NCI-H1417 treated with DMSO at 0.1 percent for 48 hours (cell line): ENCODE data around the gene DPP4.

Experiments used
- DNase-seq: peaks from one replicate; lab custom pipeline; 2025; lab: John Stamatoyannopoulos, UW

DPP4 gene

DNA sequence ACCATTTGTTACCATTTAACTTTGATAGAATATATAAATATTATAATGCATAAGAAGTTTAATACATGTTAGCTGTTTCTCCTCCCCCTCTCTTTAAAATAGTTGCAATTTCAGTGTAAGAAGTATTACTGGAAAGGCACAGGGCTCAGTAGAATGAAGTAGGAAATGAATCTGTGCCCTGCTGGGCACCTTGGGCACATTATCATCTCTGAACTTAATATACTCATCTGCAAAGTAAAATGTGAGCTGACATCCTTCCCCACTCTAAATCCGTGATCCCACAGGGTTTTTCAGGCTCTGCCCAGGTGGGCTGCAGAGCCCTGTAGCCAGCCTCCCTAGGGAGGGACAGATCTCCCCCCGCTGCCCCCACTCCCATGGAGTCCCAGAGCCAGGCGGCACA is 56.8 kb downstream of the DPP4 start:
- DNase-seq: no peak

DNA sequence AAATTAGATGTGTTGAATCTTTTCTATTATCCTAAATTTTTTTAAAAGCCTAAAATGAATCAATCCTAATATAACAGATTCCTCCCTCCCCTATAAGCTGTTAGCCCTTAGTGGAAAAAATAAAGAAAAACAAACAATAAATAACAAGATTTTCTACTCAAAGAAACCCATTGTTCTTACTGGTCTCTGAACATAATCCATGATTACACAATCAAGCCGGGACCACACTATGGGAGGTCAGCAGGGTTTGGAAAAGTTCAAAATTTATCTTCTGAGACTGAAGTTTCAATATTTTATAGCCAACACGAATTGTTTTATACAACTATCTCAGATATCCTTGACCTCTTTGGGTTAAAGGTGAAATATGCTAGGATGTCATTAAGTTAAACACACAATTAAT is 57.9 kb downstream of the DPP4 start:
- DNase-seq: no peak

DNA sequence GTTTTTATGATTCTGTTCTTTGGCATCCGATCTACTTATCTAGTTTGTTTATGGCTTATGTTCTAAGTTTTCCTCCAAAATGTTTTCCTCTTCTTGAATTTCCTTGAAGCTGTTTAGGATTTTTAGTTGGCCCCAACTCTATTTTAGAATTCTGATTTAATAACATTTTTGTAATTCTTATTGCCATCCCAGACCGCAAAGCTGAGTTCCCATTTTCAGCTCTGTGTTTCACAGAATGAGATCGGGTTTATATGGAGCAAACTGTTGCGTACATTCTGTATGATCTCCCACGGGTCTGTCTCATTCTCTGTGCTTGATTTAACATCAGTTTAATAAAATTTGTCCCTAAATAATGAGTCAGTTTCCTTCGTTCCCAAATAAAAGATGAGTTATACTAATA is 59.3 kb downstream of the DPP4 start:
- DNase-seq: no peak

DNA sequence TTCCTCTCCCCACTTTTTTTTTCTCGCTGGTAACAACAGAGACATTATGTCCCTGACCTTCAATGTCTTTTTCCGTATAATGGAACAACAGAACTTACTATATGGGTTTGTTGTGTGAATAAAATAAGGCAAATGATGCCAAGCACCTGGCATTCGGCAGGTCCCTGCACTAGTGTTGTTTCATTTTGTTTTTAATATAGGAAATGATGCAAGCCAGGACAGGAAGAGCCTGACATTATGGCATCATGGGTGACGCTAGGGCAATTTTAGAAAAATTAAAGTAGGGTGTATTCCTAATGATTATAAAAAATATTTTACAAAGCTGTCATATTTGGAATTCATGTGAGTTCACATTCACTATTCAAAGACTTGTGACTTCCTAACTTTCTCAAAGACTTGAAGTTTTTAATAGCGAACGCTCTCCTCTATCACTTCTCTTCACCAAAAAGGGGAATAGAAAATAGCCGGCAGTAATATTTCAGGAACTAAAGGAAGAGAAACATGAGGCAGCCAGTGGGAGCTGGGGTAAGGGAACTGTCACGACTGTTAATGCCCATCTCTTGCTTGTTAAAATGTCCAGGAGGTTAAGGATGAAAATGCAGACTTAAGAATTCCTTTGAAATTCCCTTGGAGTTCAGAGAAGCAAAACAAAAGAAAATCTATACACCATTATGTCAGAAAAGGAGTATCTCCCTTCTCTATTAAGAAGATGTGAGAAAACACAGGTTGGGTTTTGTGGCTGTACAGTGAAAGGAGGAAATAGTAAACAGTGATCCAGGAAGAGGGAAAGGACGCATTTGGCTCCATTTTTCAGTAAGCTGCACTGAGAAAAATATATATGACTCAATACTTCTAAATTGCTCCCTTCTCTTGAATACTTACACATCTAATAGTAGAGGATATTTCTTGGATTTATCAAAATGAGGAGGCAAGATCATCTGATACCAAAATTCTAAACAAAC is 60.2 kb downstream of the DPP4 start:
- DNase-seq: no peak

DNA sequence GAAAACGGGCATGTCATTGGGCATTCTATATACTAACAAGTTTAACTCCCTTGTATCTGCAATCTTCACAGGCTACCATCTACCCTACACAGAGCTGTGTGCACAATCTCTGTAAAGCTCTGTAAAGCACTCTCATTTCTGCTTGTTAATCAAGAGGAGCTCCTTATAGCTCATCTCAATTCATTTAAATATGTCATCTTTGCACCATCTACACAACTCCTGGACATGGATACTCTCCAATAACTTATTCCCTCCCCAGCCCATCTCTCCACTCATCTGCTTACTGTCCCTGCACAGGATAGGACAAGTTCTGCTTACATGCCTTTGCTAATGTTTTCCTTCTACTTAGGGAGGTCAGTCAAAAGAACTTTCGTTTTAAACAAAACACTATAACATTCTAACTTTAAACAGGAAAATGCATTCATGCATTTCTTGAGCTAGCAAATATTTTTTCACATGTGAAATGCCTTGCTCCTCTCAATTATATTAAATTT is 61.4 kb downstream of the DPP4 start:
- no peak for DNase-seq

DNA sequence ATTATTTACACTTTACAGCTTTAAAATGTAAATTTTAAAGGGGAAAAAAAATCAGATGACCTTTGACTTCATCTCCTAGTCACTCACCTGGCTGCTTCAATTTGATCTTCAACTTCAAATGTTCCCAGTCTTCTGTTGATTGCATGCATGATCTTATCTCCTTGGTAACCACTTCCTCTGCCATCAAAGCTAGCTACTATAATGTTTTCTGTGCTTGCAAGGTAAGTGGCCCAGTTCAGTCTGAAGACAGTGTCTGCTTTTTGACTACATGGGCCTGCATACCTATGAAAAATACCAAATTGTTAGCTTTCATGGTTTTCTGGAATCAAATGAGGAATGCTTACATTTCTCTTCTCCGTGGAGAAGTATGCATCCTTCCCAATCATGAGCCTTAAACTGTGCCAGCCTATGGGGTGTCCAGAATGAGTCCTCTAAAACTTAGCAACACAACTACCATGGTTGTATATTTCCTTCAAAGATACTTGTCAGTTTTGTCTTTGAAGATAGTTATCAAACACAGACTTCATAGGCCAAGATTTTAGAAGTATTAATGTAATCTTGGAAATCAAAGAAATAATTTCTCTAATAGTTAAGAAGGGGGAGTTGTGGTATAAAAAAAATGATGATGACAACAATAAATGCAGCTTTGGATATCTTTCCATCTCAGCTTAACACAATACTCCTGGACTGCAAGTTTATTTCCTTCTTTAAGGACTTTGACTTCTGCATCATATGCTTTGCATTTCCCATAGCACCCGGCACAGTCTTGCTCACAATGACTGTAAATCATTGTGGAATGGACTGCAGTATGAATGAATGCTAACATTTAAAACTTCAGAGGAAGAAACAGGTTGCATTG is 62.1 kb downstream of the DPP4 start:
- no peak for DNase-seq

DNA sequence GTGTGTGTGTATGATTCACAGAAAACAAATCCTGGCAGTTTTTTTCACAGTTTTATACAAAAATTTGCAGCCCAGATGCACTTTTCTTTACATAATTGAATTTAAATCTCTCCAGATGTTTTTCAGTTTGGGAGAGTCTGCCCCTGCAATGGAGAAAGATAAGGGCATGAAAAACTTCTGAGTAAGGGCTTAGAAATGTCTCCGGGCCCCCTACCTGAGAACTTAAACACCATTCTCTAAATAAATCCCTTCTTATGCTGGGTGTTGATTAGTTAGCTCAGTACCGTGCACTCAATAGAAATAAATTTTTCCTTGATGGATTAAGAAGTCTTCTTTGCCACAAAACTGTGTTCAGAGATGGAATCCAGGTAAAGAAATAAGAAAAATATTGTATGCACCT is 64.5 kb downstream of the DPP4 start:
- no peak for DNase-seq

DNA sequence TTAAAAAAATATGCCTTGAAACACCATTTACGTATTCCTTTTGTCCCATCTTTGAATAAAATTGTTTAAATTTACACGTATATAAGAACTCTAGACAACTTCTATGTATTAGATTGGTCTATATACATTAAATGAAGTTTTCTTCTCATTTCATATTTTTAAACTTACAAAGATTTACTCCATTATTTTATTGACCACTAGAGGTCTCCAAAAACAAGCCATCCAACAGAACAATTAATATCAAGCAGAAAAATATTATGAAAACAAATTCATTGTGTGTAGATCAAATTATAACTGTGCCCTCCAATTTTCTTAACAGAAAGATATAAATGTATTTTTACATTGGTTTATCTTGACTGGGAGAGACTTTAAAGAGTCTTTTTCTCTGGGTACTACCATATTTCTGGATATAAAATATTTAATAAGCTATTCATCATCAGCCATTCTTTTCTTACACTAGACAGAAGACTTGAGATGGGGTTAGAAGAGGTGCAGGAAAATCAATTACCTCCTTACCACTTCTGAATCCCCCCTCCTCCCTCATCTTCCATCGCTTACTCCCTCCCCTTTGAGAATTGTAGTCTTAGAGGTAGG is 66.5 kb downstream of the DPP4 start:
- no peak for DNase-seq

DNA sequence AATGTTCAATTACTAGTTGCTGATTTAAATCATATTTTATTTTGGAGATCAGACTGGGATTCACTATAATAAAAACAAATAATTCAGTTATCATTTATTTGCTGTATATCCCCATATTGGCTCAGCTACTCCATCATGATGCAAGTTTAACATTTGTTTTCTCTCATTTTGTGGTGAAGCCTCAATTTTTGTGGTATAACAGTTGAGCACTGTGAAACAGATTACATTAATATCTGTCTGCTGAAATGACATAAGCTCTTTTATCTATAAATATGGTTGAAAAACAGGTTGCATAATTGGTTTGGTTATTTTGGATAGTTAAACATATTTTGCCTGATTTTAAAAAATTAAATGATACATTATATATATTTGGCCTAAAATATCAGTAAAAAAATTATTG is 67.7 kb downstream of the DPP4 start:
- no peak for DNase-seq

DNA sequence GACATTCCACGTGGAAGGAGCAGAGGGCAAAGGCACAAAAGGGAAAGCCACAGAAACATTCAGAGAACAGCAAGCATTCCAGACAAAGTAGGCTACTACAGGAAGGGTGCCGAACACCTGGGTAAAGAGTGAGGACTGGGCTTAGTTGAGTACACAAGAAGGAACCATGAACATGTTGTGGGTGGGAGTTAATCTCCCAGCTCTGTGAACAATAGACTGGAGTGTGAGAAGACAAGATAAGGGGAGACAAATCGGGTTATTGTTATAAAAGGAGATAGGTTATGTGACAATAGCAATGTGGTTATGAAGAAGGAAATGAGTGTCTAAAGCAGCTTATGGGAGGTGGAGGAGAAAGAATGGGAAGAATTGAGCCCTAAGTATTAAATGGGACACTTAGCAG is 70.0 kb downstream of the DPP4 start:
- DNase-seq: no peak

DNA sequence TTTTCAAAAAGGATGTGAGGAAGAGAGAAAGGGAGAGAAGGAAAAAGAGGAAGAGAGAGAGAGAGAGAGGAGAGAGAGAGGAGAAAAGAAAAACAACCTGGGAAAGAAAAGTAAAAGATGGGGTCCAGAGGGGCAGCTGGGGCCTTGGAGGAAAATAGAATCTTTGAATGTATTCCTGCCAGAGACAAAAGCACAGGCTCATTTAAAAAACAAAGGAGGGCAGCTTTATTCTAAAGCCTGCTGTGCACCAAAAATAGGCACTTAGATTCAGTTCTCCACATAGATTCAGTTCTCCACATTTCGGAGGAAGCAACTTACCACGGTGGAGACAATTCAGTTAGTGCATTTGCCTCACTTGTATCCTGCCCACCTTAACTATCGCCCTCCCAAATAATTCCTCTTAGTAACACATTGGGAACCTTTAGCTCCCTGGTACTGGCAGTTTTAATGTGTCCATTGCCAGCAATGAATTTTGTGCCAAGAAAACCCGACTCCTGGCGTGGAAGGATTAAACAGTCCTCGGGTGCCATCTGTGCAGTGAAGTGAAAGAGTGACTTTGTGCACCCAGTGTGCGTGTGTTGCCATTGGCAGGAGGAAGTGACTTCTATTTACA is 71.3 kb downstream of the DPP4 start:
- no peak for DNase-seq

DNA sequence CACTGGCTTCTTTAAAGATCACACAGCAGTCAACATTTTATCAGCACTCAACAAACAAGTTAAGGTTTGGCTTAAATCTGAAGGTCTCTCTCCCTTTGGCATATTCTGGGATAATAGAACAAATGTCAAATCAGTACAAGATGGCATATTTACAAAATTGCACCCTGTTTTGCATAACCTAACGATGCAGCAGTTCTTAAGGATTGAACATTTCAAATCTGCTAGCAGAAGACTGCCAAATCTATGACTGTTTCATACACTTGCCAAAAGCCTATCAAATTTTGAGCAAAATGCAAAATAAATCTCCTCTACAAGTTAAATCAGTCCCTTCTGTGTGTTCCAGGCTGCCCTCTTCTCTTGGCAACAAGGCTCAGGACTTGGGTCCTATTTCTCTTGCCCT is 73.6 kb downstream of the DPP4 start:
- DNase-seq: no peak

DNA sequence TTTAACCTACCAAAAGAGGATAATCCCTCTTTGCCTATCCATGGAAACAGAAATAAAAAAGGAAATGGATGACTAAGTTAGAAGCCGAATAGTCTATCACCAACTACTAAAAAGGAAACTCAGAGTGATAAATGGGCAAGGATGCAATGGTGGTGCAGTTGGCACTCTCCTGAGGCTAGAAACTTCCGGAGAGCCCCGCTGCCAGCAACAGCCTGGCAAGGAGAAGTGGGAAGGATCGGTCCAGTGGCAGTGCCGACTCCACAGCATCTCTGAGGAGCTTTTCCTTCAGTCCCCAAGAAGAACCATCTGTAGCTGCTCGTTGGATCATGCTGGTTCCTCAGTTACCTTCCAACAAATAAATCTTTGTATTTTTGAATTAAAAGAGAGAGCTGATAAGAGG is 74.7 kb downstream of the DPP4 start:
- DNase-seq: no peak

DNA sequence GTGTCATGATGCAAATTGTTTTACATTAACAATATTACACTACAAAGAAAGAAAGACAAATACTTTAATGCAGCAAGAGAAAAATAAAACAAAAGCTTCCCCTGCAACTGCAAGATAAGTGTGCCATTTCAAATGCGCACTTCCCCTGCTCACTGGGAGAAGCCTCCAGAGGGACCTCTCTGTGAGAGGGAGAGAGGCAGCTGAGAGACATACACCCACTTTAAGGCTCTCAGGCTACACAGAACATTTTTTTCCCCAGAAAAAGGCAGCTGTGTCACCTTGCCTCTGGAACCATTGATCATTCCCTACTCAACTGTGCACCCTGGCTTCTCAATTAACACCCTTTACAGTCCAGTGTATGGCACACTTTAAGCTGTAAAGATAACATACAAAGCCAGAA is 75.2 kb downstream of the DPP4 start:
- no peak for DNase-seq

DNA sequence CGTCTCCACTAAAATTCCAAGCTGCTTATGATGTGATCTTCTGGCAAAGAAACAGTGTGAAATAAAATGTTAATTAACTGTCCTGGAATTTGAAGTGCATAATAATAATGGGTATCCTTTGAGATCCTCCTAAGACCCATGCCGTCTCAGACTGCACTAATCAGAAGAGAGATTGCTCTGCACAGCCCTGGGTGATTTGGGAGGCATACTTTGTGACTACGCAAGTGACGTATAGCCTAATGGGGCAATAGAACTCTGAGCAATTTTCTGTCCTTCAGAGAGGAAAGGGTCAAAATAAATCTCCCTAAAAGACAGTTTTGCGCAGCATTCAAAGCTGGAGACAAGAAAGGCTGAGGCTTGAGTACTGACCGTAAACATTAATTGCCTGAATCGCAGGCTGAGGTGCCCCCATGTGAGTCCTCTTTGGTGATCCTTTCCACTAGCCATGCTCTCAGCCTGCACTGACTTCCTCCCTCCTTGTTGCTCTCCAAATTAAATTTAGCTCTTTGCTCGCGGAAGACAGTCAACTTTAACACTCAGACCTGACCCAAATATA is 76.0 kb downstream of the DPP4 start:
- DNase-seq: no peak

DNA sequence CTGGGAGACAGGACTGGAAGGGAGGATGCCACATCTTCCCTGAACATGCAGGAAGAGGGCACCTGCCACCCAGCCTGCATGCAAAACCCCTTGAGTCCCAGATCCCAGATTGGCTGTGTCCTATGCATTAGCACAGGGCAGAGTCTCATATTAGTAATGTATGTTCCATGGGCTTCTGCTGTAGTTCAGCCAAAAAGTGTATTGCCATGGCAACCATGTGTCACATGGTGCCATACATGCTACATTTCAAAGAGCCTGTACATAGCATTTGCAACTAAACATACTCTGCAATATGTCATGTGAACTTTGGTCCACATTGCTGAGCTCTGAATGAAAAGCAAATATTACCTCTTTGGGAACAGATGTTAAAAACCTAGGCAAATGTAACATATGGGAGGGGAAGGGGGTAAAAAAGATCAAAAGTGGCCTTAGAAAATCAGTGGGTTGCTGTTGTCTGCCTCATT is 78.4 kb downstream of the DPP4 start:
- DNase-seq: no peak

DNA sequence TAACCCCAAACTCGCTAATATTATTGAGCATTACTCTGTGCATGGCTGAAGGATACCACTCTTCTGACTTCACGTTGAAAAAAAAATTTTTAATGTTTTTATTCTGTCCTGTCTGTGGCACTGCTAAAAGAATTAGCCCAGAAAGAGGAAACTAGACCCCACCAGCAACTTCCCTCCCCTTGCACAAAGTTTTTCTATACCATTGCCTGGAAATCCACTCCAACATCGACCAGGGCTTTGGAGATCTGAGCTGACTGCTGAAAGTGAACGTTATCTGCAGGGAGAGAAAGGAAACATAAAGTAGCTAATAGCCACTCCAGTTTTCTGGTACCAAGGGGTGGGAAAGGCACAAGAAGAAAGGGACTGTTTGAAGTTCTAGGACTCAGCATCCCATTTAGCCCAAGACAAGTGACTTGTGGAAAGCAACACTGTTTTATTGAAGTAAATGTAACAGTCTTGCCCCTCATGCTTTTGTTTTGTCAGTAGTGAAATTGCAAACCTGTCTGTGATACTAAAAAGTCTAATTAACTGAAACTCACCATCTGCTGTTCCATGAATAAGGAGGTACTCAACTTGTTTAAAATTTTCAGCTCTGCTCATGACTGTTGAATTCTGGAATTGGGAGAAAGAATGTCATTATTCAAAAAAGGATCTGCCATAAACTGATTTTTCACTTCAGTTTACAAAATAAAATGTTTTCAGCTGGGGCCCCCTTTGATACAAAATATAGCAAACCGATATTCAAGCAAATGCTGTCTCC is 79.1 kb downstream of the DPP4 start:
- DNase-seq: no peak

DNA sequence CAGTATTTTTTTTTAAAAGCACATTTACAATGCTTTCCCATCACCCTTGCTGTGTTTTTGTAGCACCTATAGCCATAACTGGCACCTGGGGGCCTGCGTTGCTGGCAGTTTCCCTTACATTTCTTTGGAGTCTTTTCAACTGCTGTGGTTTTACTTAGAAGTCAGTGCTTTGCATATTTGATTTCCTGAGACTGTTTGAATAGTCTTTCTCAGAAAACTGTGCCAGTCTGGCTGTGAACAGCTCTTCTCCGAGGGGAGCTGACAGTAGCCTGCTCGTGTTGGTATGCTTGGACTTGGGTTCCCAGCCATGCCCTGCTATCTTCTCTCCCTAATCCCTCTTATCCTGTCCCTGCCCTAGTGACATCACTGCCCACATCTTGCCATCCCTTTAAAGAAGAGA is 81.5 kb downstream of the DPP4 start:
- DNase-seq: no peak

DNA sequence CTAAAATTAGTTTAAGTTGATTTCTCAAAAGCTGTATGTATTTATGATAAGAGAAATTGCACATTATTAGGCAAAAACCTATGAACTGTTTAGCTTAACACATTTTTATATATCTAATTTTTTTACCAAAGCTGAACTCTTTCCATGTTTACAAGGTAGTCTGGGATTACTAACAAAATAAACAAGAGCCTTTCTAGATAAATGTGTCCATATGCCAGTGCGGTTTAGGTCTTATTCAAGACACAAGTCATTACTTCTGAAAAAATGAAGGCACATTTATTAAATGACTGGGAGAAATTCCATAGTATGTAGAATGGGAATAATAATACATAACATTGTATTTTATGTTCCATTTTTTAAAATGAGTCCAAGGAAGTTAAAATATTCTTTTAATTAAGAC is 82.0 kb downstream of the DPP4 start:
- no peak for DNase-seq

DNA sequence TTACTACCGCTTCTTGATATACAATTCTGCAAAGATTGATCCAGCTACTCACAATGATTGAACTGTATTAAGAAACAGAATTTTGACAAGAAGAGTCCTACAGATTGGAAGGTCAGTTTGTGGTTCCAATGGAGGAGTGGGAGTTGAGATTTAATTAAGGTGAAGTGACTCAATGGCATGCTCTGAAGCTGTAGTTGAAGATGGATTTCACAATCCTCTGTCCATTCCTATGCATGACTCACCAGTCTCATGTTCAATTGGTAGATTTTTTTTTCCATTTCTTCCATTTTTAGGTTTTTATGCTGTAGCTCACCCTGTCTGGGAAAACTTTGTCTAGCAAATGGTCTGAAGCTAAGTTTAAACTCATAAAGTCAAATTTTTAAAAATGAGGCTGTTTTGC is 83.3 kb downstream of the DPP4 start:
- no peak for DNase-seq

DNA sequence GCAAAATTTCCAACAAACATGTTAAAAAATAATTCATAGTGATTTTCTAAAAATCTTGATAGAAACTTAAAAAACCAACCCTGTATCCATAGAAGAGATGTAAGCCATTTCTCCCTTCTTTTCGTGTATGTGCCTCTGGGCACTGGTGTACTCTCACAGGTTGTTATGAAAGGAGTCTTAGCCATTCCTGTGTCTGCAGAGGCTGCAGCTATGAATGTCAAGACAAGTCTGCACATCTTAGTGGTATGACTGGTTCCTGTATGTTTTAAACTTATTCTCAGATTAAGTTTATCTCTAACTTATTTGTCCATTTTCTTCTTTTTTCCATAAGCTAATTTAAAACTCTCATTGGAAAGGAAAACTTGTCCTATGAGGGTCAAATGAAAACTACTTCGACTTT is 84.0 kb downstream of the DPP4 start:
- DNase-seq: no peak
